Spleen (tissue), 11 donors: ENCODE data around the gene PELO. TPM values are rescaled to one million over a fixed set of nuclear protein-coding genes. Genes with fewer than 3 reads are reported as not detected.

ENCODE experiments used
- DNase-seq: peaks from one replicate; pipeline ENCODE4 v3.0.0-alpha.2; 2020
- H3K27ac ChIP-seq, 8 donors: fragments of 200-600 bp; sonication (generic) in 7 of 8; 1 replicate in 4 of 8; 2 replicates in 4 of 8; pipeline versions ENCODE4 v1.5.0 to v1.8.0; 2016 to 2021; ENCODE audit warnings: inconsistent platforms in 4 of 8, mild to moderate bottlenecking in 4 of 8, moderate library complexity in 1 of 8
- H3K27me3 ChIP-seq, 7 donors: fragments of 200-600 bp; sonication (generic) in 6 of 7; replicated peaks in 1 of 7; 1 replicate in 4 of 7; 2 replicates in 3 of 7; pipeline versions ENCODE4 v1.5.0 to v1.8.0; 2016 to 2021; ENCODE audit warnings: inconsistent platforms in 3 of 7, mild to moderate bottlenecking in 1 of 7
- H3K36me3 ChIP-seq, 6 donors: fragments of 200-600 bp; sonication (generic) in 5 of 6; 1 replicate in 4 of 6; 2 replicates in 2 of 6; pipeline versions ENCODE4 v1.5.0 to v1.8.0; 2016 to 2021; ENCODE audit warnings: inconsistent platforms in 2 of 6
- H3K4me1 ChIP-seq, 6 donors: fragments of 200-600 bp; sonication (generic) in 5 of 6; 1 replicate in 3 of 6; 2 replicates in 3 of 6; pipeline versions ENCODE4 v1.5.0 to v1.8.0; 2016 to 2021; ENCODE audit warnings: inconsistent platforms in 3 of 6
- H3K4me3 ChIP-seq, 8 donors: fragments of 200-600 bp; sonication (generic) in 7 of 8; 1 replicate in 4 of 8; 2 replicates in 4 of 8; pipeline versions ENCODE4 v1.5.0 to v1.8.0; 2016 to 2021; ENCODE audit warnings: inconsistent platforms in 4 of 8, mild to moderate bottlenecking in 4 of 8, moderate library complexity in 2 of 8
- H3K9me3 ChIP-seq, 8 donors: fragments of 200-600 bp; sonication (generic) in 7 of 8; 1 replicate in 4 of 8; 2 replicates in 4 of 8; pipeline versions ENCODE4 v1.5.0 to v1.8.0; 2016 to 2021; ENCODE audit warnings: inconsistent platforms in 4 of 8
- CTCF ChIP-seq, 11 experiments: fragments of 200-600 bp in 7 of 11; fragments of 450-650 bp in 4 of 11; sonication (generic) in 4 of 11; IDR thresholded peaks in 8 of 11; conservative IDR thresholded peaks in 3 of 11; 1 replicate in 7 of 11; 2 replicates in 4 of 11; pipeline versions ENCODE4 v1.4.0 to v1.8.0; 2016 to 2021; ENCODE audit warnings: antibody characterized with exemption in 11 of 11, inconsistent platforms in 4 of 11, mild to moderate bottlenecking in 1 of 11
- POLR2A ChIP-seq, 3 donors: fragments of 450-650 bp; IDR thresholded peaks; one replicate each; pipeline ENCODE4 v1.5.1; 2017; ENCODE audit warnings: antibody characterized with exemption in 3 of 3, mild to moderate bottlenecking in 1 of 3
- POLR2AphosphoS5 ChIP-seq, 3 donors: sonication (generic); formaldehyde crosslinking; IDR thresholded peaks; one replicate each; pipeline ENCODE4 v1.5.1; 2017; ENCODE audit warnings: antibody characterized with exemption in 3 of 3
- WGBS, 5 donors: extraction: QIAGEN DNeasy Blood & Tissue Kit in 3 of 5; methylation state at CpG; one replicate each; pipeline versions ENCODE4 v1.1.5 to v1.1.7; 2013 to 2018; 5-methylcytosine and 5-hydroxymethylcytosine counted together
- intact Hi-C: fragments of 100-400 bp; cut with DNase I; formaldehyde crosslinking; loops from one replicate; pipeline ENCODE4 v1.15.0; 2023; ENCODE audit warnings: low total_unique reads
- polyA plus RNA-seq, 3 donors: library from polyadenylated mRNA; stranded (reverse); fragments of 200-250 nt; gene quantifications; one replicate each; pipeline ENCODE4 v1.2.1, GENCODE V29; 2013
- total RNA-seq, 7 donors: library from RNA; depleted of rRNA in 3 of 7; stranded (reverse); fragments of >200 nt in 3 of 7; fragmentation: NEBNext Ultra II Directional in 4 of 7; extraction: Animal tissue kit (Norgen Biotek cat#: 25700) in 4 of 7; gene quantifications; one replicate each; pipeline versions ENCODE4 v1.1.0 to v1.2.1, GENCODE V29; 2016 to 2021
- donor health status: healthy with polysubstance abuse.
- donor health status: DM: no; HTN: no; CAD: no; lungs with moderate emphysema.
- donor health status: DM: no; HTN: no; CAD: no.
- donor health status: Bipolar disorder and iron deficiency.
- donor health status: healthy.
- donor health status: DM: no; HTN: no; CAD: no.
- donor health status: DM: yes; HTN: yes; CAD: no.

PELO gene
- total and polyA plus RNA-seq, 10 donors, result 10.4 to 169 (median 52.0) TPM

- no peak overlapping the region for H3K4me3 ChIP-seq
- 58 to 76% (median 70%) methylated on average over 2 of the region's 2 CpGs for WGBS, 5 donors
- H3K4me1 ChIP-seq, result peaks cover 0 to 12% (median 1%) of the 10 kb centered on the region in 6 donors
- no peak for TF ChIP-seq CTCF (IDR thresholded peaks at IDR 0.05 in 8 of 11, conservative IDR thresholded peaks at IDR 0.05 in 3 of 11)
- TF ChIP-seq POLR2A (IDR thresholded peaks at IDR 0.05), result no peak
- no peak for TF ChIP-seq POLR2AphosphoS5 (IDR thresholded peaks at IDR 0.05)
- H3K27me3 ChIP-seq, result no peaks in the 10 kb centered on the region
- no peaks in the 10 kb centered on the region for H3K9me3 ChIP-seq
- peak overlapping the region; percentile 20 to 65 (median 48) for H3K27ac ChIP-seq
- DNase-seq, result no peak
- no peaks in the 10 kb centered on the region for H3K36me3 ChIP-seq
- intact Hi-C loops, result no loop called here
Observed at GRCh38 chr5:52757527-52757926, 30.2 kb upstream of the PELO start.

- no peaks in the 10 kb centered on the region for H3K36me3 ChIP-seq
- peak overlapping the region in 6 of 8 donors; percentile 33 to 65 (median 48) for H3K27ac ChIP-seq
- H3K4me1 ChIP-seq, result peaks cover 0 to 12% (median 1%) of the 10 kb centered on the region in 6 donors
- no peaks in the 10 kb centered on the region for H3K27me3 ChIP-seq
- no peak overlapping the region for H3K4me3 ChIP-seq
- H3K9me3 ChIP-seq, result no peaks in the 10 kb centered on the region
- no peak for TF ChIP-seq POLR2AphosphoS5 (IDR thresholded peaks at IDR 0.05)
- no peak for TF ChIP-seq CTCF (IDR thresholded peaks at IDR 0.05 in 8 of 11, conservative IDR thresholded peaks at IDR 0.05 in 3 of 11)
- no peak for TF ChIP-seq POLR2A (IDR thresholded peaks at IDR 0.05)
- WGBS, 5 donors, result 88 to 97% (median 93%) methylated on average over 5 of the region's 5 CpGs
- intact Hi-C loops, result no loop called here
- DNase-seq, result no peak
Observed at GRCh38 chr5:52758014-52758413, 29.7 kb upstream of the PELO start.

- H3K36me3 ChIP-seq, result no peaks in the 10 kb centered on the region
- DNase-seq, result no peak
- WGBS, 5 donors, result 73 to 94% (median 81%) methylated on average over 1 of the region's 1 CpG
- intact Hi-C loops, result no loop called here
- no peaks in the 10 kb centered on the region for H3K9me3 ChIP-seq
- no peaks in the 10 kb centered on the region for H3K27me3 ChIP-seq
- H3K27ac ChIP-seq, result no peak overlapping the region
- no peak overlapping the region for H3K4me3 ChIP-seq
- TF ChIP-seq POLR2AphosphoS5 (IDR thresholded peaks at IDR 0.05), result no peak
- TF ChIP-seq POLR2A (IDR thresholded peaks at IDR 0.05), result no peak
- no peak for TF ChIP-seq CTCF (IDR thresholded peaks at IDR 0.05 in 8 of 11, conservative IDR thresholded peaks at IDR 0.05 in 3 of 11)
- peaks cover 0 to 12% (median 1%) of the 10 kb centered on the region in 6 donors for H3K4me1 ChIP-seq
Observed at GRCh38 chr5:52759331-52759730, 28.4 kb upstream of the PELO start.

GRCh38 chr5:52760695-52761366, 26.9 kb upstream of the PELO start:
- intact Hi-C loops, result no loop called here
- no peak for TF ChIP-seq POLR2A (IDR thresholded peaks at IDR 0.05)
- no peak for TF ChIP-seq POLR2AphosphoS5 (IDR thresholded peaks at IDR 0.05)
- no peak for TF ChIP-seq CTCF (IDR thresholded peaks at IDR 0.05 in 8 of 11, conservative IDR thresholded peaks at IDR 0.05 in 3 of 11)
- Histone ChIP-seq H3K9me3 (peaks cover 0 to 5% (median 0%) of the 10 kb centered on the region in 8 donors), H3K27me3 (no peaks in the 10 kb centered on the region), H3K27ac (no peak overlapping the region), H3K36me3 (no peaks in the 10 kb centered on the region), H3K4me1 (peaks cover 0 to 12% (median 1%) of the 10 kb centered on the region in 6 donors), H3K4me3 (no peak overlapping the region)
- 81 to 97% (median 92%) methylated on average over 1 of the region's 1 CpG for WGBS, 5 donors
- DNase-seq, result no peak
